ENCODE measurements around the gene CXorf58.
"Not testable (repeated sequence)": the region's sequence is repeated elsewhere in the genome, so short reads cannot be mapped to it uniquely, and the experiment has no call there.

The CXorf58 gene

GRCh38 chrX:23953908-23954269 lies 46.1 kb downstream of the CXorf58 start:
- no peak for DNase-seq (ENCODE audit: low spot score)

- no peak for DNase-seq (ENCODE audit: low spot score)
These were observed 46.6 kb downstream of the CXorf58 start for GRCh38 chrX:23954396-23954795.

- DNase-seq (ENCODE audit: low spot score) = no peak
These were observed 52.0 kb downstream of the CXorf58 start for GRCh38 chrX:23959781-23960180.

DNA sequence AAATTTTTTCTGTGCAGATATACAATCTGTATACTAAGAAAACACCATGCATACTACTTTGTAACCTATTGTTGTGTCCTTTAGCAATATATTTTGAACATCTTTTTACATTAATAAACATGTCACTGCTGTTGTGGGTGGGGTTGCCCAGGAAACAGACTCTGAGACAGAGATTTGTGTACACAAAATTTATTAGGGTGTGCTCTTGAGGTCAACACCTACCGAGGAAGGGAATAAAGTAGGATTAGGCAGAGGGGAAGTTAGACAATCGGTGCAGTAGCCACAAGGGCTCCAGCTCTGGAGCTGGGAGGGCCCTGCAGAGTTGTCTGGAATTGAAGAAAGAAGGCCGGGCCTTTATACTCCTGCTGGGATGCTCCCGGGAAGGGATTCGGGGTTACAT lies 56.4 kb downstream of the CXorf58 start:
- no peak for DNase-seq (ENCODE audit: low spot score)

DNA sequence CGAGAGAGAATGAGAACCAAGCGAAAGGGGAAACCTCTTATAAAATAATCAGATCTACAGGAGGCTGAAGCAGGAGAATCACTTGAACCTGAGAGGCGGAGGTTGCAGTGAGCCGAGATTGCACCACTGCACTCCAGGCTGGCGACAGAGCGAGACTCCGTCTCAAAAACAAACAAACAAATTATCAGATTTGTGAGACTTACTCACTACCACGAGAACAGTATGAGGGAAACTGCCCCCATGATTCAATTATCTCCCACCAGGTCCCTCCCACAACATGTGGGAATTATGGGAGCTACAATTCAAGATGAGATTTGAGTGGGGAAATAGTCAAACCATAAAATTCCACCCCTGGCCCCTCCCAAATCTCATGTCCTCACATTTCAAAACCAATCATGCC lies 57.8 kb downstream of the CXorf58 start:
- DNase-seq (ENCODE audit: low spot score) = not testable (repeated sequence)

GRCh38 chrX:23978491-23978890 lies 70.7 kb downstream of the CXorf58 start:
- no peak for DNase-seq (ENCODE audit: low spot score)

DNA sequence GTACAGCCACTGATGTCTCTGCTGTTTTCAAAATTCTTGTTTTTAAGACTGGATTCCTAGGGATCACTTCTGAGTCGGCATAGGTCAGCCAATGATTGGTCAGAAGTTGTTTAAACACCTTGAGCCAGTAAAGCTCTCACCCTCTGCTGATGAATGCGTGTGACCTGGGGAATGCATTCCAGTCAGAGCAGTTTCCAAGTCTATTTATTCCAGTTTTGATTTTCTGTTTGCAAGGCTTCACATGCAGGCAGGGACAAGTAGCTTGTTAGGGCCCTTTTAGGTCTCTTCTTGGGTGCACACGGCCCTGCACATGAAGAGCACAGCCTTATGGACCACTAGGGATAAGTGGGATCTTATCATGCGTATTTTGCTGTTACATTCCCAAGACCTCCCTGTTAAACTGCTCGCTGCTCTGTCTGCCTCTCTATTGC lies 72.2 kb downstream of the CXorf58 start:
- no peak for DNase-seq (ENCODE audit: low spot score)

- DNase-seq (ENCODE audit: low spot score) = no peak
These were observed 73.4 kb downstream of the CXorf58 start for GRCh38 chrX:23981222-23981621.

DNA sequence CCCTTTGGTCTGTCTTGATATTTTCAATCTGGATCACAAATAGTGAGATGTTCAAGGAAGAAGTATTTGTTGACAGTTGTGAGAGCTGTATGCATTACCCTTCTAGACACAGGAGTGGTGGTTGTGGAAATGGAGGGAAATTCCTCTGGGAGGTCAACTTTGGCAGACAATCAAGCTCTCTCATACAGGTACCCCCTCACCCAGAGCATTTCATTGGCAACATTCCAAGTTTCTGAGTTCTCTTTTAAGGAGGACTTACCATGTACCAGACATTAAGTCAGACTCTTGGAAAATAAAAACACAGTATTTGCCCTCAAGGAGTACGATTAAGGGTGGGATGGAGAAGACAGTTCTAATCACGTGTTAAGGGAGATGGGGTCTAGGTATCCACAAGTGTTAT lies 73.9 kb downstream of the CXorf58 start:
- DNase-seq (ENCODE audit: low spot score) = no peak

DNA sequence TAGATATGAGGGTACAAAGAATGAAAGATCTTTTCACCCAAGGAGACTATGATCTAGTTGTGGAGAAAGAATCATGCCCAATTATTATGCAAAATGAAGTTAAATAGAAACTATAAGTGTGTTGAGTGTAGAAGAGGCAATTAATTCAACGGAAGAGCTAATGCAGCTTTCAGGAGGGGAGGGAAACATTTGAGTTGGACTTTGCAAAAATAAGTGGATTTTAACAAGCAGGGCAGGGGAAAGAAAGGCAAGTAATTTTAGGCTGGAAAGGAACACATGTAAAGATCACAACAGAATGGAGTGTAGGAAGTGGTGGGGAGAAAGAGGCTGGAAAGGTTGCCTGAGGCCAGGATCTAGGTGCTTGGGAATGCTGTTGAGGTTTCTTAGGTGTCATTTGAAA lies 75.1 kb downstream of the CXorf58 start:
- no peak for DNase-seq (ENCODE audit: low spot score)

Measured in LoVo (cell line).